ENCODE data around the gene TADA2A. TPM values are rescaled to one million over a fixed set of nuclear protein-coding genes. Genes with fewer than 3 reads are reported as not detected.
A peak's percentile ranks its signal among the peaks of the same experiment; 100 is the strongest.

Gene TADA2A
- polyA plus RNA-seq, 2 of the 4 experiments (the other 2 are of a cell fraction): 9.9 to 27.1 TPM

- TF ChIP-seq MYC (IDR thresholded peaks at IDR 0.05; ENCODE audit: borderline replicate concordance, low read length): peak; percentile 34; the same call in 1 of the 2 replicates
- TF ChIP-seq ATOH8 (CRISPR knock-in tag; IDR thresholded peaks at IDR 0.05; ENCODE audit: low read depth): peak; percentile 63; the same call in 1 of the 2 replicates
- peak; percentile 95; the same call in 2 of the 3 replicates for TF ChIP-seq BCL3 (IDR thresholded peaks at IDR 0.05)
- TF ChIP-seq E2F6 (IDR thresholded peaks at IDR 0.05; ENCODE audit: borderline replicate concordance, low read depth): peak; percentile 98
- peak; percentile 96 to 99 for TF ChIP-seq JUN (IDR thresholded peaks at IDR 0.05)
- TF ChIP-seq ZNF302 (CRISPR knock-in tag; IDR thresholded peaks at IDR 0.05): no peak
- TF ChIP-seq MAFK (IDR thresholded peaks at IDR 0.05; ENCODE audit: partially characterized antibody): no peak
- no peak for TF ChIP-seq USF2 (IDR thresholded peaks at IDR 0.05)
- peak; percentile 45; the same call in 1 of the 2 replicates for TF ChIP-seq FOSB (CRISPR knock-in tag; IDR thresholded peaks at IDR 0.05)
- TF ChIP-seq GATA3 (IDR thresholded peaks at IDR 0.05; ENCODE audit: borderline replicate concordance): peak; percentile 32; the same call in 1 of the 2 replicates
- no peak for TF ChIP-seq NFE2L2 (conservative IDR thresholded peaks at IDR 0.05; ENCODE audit: low read length)
- no peak for TF ChIP-seq CBX8 (IDR thresholded peaks at IDR 0.05)
- peak; percentile 94; the same call in 1 of the 2 replicates for TF ChIP-seq PHF8 (IDR thresholded peaks at IDR 0.05; ENCODE audit: borderline replicate concordance, low read depth)
- TF ChIP-seq CHD2 (IDR thresholded peaks at IDR 0.05; ENCODE audit: low read length, partially characterized antibody): no peak
- TF ChIP-seq MAZ (IDR thresholded peaks at IDR 0.05; ENCODE audit: borderline replicate concordance, low read depth, low read length): no peak
- TF ChIP-seq ESRRA (IDR thresholded peaks at IDR 0.05; ENCODE audit: borderline replicate concordance, low read length): no peak
- 0 out of 2 replicates have a peak, but pooled peaks have one; percentile 54 for TF ChIP-seq FOXS1 (CRISPR knock-in tag; IDR thresholded peaks at IDR 0.05)
- TF ChIP-seq ZSCAN20 (CRISPR knock-in tag; IDR thresholded peaks at IDR 0.05): no peak
- no peak for TF ChIP-seq RCOR1 (IDR thresholded peaks at IDR 0.05; ENCODE audit: low read depth, low read length)
- TF ChIP-seq MAX (IDR thresholded peaks at IDR 0.05): peak; percentile 93
Observed at GRCh38 chr17:37406635-37407461, at the start of gene TADA2A, which contains the start of gene ACACA (continued).

- FAIRE-seq: no peak
- WGBS (ENCODE audit: missing lambda C conversion rate): 1% methylated on average over 21 of the region's 21 CpGs
- POLR2A ChIA-PET: interaction anchor here (0.6 to 2.8 kb wide), 17 partner anchors 9 to 756 kb away, joined by 3 to 17 read pairs (median 5); partner anchors contain the start of genes ACACA, MRM1, SYNRG and TADA2A
Observed at GRCh38 chr17:37358098-37358829, 48.4 kb upstream of the TADA2A start.

More at GRCh38 chr17:37358098-37358829, 48.4 kb upstream of the TADA2A start:
- peak; percentile 64 to 82 for DNase-seq (ENCODE audit: low read depth in 1 of 2, low spot score in 1 of 2)
- Histone ChIP-seq H3K9me3 (no peaks in the 10 kb centered on the region), H3K4me1 (peaks cover 42% of the 10 kb centered on the region), H3K27ac (peak overlapping the region; percentile 92 to 94), H3K4me3 (peak overlapping the region; percentile 88), H3K4me2 (peak overlapping the region; percentile 77)
- peak; percentile 31 for TF ChIP-seq POLR2A (IDR thresholded peaks at IDR 0.05; ENCODE audit: low read length)
- no peak for TF ChIP-seq EP300 (IDR thresholded peaks at IDR 0.05)
- peak; percentile 50; the same call in 1 of the 2 replicates for TF ChIP-seq TP53 (CRISPR knock-in tag; IDR thresholded peaks at IDR 0.05)
- peak; percentile 65; the same call in 1 of the 2 replicates for TF ChIP-seq MAX (IDR thresholded peaks at IDR 0.05)
- peak; percentile 45; the same call in 1 of the 2 replicates for TF ChIP-seq MYC (IDR thresholded peaks at IDR 0.05; ENCODE audit: borderline replicate concordance, low read length)
- no peak for TF ChIP-seq RNF2 (IDR thresholded peaks at IDR 0.05; ENCODE audit: borderline replicate concordance, low read depth)
- TF ChIP-seq JUN (IDR thresholded peaks at IDR 0.05): no peak; a peak in 1 of 5 replicates
- TF ChIP-seq USF2 (IDR thresholded peaks at IDR 0.05): peak; percentile 60
- no peak for TF ChIP-seq GATA3 (IDR thresholded peaks at IDR 0.05; ENCODE audit: borderline replicate concordance)
- CTCF ChIA-PET: interaction anchor here (0.5 to 5.6 kb wide), 9 partner anchors 11 to 135 kb away, joined by 3 to 83 read pairs (median 3); partner anchors contain the start of gene C17orf78
- peak; percentile 57 to 64 for ATAC-seq
